HG02970 (cell line): ENCODE data around the gene ZNF705A.
"Not testable (repeated sequence)": the region's sequence is repeated elsewhere in the genome, so short reads cannot be mapped to it uniquely, and the experiment has no call there.

Experiments used
- ATAC-seq: cut with Tn5 transposase; IDR thresholded peaks from one replicate; pipeline ENCODE4 v1.9.1; 2021; ENCODE audit warnings: mild to moderate bottlenecking, moderate library complexity, moderate number of reproducible peaks; ENCODE audit not compliant: unreplicated experiment, low FRiP score

ZNF705A gene

DNA sequence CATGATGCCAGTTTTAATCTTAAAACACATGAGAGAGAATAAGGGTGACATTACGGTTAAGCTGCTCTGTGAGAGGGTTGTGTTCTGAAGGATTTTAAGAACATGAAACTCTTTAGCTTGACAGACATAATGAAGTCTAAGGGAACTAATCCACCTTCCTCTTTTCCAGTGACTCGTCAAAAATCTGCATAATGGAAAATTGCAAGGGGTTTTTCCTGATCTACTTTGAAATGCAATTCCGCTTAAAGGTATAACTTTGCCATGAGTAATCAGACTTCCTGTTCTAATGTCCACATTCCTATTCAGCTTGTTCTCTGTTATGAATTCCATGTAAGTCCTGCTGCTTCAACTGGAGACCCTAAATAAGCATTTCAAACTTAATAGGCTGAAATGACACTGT, at the start of gene ZNF705A:
Gene ZNF705A, plus strand, starts transcription at position 171 of the 400 bp plus-strand sequence. CDS start 15,611 bp downstream, outside the sequence.
- no peak for ATAC-seq

GRCh38 chr12:8108808-8109398, 47.9 kb upstream of the ZNF705A start:
- no peak for ATAC-seq

DNA sequence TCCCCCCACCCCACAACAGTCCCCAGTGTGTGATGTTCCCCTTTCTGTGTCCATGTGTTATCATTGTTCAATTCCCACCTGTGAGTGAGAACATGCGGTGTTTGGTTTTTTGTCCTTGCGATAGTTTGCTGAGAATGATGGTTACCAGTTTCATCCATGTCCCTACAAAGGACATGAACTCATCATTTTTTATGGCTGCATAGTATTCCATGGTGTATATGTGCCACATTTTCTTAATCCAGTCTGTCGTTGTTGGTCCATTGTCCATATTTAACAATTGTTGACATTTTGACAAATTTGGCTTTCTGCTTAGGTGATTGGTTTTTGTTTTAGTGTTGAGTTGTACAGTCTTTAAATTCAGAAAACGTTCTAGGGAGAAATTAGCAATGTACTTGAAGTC, 43.7 kb upstream of the ZNF705A start:
- ATAC-seq, result not testable (repeated sequence)

DNA sequence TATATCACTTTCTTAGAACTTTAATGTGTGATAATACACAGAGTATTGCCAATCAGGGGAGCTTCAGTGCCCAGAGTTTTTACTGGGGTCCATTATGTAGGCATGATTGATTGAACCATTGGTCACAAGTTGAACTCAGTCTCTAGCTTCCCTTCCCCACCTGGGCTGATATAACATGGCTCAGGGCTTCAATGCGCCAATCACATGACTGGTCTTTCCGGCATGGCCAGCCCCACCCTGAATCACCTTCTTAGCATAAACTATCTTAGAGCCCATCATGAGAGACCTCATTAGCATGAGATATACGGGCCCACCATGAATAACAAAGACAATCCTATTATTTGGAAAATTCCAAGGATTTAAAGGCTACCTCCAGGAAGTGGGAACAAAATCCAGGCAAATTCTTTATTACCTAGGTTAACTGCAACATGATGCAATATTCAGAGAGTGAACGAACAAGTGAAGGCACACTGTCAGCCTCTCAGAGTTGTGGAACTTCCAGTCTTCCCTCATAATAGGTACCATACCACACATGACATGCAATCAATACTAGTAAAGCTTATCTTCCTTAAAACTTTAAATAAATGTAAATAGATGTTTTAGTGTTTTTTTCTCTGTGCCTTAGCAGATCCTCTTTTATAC, 36.6 kb upstream of the ZNF705A start:
- no peak for ATAC-seq

GRCh38 chr12:8123124-8123912, 33.5 kb upstream of the ZNF705A start, which contains the start of gene CLEC4A:
Gene CLEC4A, plus strand, starts transcription at chr12:8123617. Its CDS starts 262 bp downstream, at chr12:8123879.
- ATAC-seq, result no peak

DNA sequence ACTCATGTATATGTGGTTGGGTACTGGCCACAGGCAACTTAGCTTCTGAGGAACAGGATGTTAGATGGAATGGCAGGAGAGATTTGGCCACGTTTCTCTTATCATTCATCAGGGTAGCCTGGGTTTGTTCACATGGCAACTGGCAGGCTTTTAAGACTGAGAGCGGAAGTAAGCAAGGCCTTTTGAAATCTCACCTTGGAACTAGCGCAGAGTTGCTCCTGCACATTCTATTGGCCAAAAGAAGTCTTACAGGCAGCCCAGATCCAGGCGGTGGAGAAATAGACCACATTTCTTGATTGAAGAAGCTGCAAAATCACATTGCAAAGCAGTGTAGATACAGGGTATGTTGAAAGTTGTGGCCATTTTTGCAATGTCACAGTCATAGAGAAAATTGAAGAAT, 29.7 kb upstream of the ZNF705A start:
- no peak for ATAC-seq

- ATAC-seq, result not testable (repeated sequence)
These were observed 23.0 kb upstream of the ZNF705A start for GRCh38 chr12:8133636-8134397.

GRCh38 chr12:8134398-8134930, 22.4 kb upstream of the ZNF705A start:
- ATAC-seq, result not testable (repeated sequence)

- ATAC-seq, result not testable (repeated sequence)
These were observed 15.2 kb upstream of the ZNF705A start for GRCh38 chr12:8141647-8142046.

- ATAC-seq, result no peak
These were observed 13.6 kb upstream of the ZNF705A start for GRCh38 chr12:8143261-8143660.

- ATAC-seq, result no peak
These were observed 10.9 kb upstream of the ZNF705A start for GRCh38 chr12:8145754-8146441.

DNA sequence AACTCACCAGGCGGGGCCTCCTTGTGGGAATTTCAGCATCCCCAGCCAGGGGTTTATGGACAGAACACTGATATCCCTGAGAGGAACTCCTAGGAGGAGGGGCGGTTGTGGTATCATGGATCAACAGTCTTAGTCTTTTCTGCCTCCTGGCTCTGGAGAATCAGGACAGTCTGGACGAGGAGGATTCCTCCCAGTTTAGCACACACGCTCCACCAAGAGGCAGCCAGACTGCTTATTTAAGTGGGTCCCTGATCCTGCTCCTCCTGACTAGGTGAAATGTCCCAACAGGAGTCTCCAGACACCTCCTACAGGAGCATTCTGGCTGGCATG, 10.4 kb upstream of the ZNF705A start:
- ATAC-seq, result no peak

- no peak for ATAC-seq
These were observed 2.3 kb upstream of the ZNF705A start for GRCh38 chr12:8154526-8154925.

- no peak for ATAC-seq
These were observed 399 bp upstream of the ZNF705A start for GRCh38 chr12:8156416-8156815.

DNA sequence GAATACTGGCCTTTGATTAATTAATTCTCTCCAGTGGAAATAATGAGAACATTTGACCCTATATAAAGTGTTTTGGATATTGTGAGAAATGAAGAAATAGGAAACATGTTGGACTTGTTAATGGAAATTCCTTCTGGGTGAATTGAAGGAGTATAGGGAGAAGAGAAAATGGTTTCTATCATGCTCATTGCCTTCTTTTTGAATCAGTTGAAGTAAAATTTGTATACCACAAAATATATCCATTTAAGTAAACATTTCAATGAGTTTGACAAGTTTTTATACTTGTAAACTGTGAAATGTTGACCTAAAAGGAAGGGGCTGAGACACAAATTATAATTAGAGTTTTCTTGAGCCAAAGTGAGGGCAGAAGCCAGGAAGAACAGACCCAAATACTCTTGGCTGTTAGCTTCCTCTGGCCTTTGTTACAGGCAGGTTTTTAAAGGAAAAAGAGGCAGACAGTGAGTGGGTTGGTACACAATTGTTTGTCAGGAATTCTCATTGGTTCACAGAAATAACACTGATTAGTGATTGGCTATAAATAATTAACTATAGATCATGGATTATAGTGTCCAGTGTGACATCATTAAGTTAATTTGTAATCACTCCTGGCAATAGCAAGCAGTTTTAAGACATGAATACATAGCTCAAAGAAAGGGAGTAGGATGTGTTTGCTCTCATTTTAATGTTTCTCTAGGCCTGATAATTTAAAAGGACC, 826 bp downstream of the ZNF705A start:
- ATAC-seq, result no peak

DNA sequence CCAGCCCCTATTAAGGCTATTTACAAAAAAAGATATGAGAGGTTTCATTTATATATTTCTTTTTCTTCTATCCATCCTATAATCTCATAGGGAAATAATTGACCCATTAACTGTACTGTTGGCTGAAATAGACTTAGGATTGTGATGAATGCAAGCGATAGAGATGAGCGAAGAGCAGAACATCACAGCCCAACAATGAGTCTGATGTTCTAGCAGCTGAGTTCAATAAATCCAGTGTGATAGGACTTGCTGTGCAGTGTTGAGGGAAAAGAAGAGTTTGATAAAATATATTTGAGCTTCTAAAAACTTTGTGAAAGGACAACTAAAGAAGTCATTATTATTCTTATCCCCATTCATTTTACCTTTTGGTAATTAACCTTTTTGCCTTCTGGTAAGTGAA, 16.1 kb downstream of the ZNF705A start:
- not testable (repeated sequence) for ATAC-seq

DNA sequence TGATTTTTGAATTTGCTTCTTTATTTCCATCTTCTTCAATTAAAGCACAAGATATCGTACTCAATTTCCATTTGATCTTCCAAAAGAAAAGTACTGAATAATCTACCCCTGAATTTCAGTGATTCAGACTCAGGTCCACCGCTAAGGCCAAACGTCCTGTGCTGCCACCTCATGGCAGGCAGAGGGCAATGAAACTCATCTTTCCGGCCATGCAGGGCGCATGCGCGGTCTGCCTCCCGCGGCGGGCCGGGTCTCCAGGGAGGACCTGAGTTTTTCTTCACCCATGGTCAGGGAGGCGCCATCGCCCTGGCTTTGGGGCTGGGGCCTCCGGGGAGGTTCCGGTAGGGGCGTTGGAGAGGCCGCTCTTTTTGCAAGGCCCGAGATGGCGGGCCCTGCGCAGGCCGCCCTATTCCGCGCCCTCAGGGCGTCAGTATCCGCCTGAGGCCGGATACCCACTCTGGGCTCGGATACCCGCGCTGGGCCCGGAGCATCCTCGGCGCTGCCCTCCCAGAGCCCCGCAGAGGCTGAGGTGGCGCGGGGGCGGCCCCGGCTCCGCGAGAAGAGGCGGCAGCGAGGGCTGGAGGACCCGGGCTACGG, 23.3 kb downstream of the ZNF705A start:
- not testable (repeated sequence) for ATAC-seq

- not testable (repeated sequence) for ATAC-seq
These were observed 24.5 kb downstream of the ZNF705A start for GRCh38 chr12:8181271-8181670.

GRCh38 chr12:8182923-8183322, 26.1 kb downstream of the ZNF705A start:
- ATAC-seq, result not testable (repeated sequence)
